ENCODE results near the gene NOS1AP. TPM values are rescaled to one million over a fixed set of nuclear protein-coding genes. Genes with fewer than 3 reads are reported as not detected.

Gene NOS1AP
- total RNA-seq, 1 experiment from 2014 or later = 9.9 TPM

DNA sequence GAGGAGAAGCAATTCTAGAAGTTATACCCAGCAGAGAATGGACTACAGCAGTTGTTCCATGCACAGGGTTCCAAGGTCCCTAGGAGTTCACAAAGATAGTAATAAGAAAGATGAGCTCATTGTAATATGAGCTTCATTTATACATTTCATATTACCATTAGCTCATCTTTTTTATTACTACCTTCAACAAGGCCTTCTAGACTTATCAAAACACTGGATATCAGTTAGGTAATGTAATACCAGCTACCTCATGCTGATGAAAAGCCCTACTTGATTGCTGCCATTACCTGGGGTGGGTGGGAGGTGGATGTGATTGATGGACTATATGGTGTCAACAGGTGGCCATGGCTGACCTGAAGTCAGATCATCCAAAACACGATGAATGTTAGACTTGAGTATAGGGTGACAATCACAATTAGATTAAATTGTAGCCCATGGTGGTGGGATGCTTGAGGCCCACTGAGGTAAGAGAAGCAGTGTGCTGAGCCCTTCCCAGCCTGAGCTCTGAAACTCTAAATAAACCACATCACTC lies 273.0 kb downstream of the NOS1AP start:
- peaks cover 9% of the 10 kb centered on the region for H3K4me1 Mint-ChIP-seq (ENCODE audit: low read depth, unreplicated experiment)
- H3K27me3 Mint-ChIP-seq (ENCODE audit: unreplicated experiment) = no peaks in the 10 kb centered on the region
- H3K4me3 Mint-ChIP-seq (ENCODE audit: low read depth, unreplicated experiment) = no peak overlapping the region
- TF ChIP-seq, protein P1, sequence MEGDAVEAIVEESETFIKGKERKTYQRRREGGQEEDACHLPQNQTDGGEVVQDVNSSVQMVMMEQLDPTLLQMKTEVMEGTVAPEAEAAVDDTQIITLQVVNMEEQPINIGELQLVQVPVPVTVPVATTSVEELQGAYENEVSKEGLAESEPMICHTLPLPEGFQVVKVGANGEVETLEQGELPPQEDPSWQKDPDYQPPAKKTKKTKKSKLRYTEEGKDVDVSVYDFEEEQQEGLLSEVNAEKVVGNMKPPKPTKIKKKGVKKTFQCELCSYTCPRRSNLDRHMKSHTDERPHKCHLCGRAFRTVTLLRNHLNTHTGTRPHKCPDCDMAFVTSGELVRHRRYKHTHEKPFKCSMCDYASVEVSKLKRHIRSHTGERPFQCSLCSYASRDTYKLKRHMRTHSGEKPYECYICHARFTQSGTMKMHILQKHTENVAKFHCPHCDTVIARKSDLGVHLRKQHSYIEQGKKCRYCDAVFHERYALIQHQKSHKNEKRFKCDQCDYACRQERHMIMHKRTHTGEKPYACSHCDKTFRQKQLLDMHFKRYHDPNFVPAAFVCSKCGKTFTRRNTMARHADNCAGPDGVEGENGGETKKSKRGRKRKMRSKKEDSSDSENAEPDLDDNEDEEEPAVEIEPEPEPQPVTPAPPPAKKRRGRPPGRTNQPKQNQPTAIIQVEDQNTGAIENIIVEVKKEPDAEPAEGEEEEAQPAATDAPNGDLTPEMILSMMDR (IDR thresholded peaks at IDR 0.05; ENCODE audit: unreplicated experiment) = no peak
- H3K9me3 Mint-ChIP-seq (ENCODE audit: low read depth, unreplicated experiment) = no peaks in the 10 kb centered on the region
- intact Hi-C loops (cut with micrococcal nuclease; ENCODE audit: unreplicated experiment) = no loop called here
- no peak overlapping the region for H3K27ac Mint-ChIP-seq (ENCODE audit: unreplicated experiment)
- no peak for DNase-seq
- H3K36me3 Mint-ChIP-seq (ENCODE audit: insufficient read depth, unreplicated experiment) = no peaks in the 10 kb centered on the region
- no TSS peak for BruUV-seq (replicated peaks)
- CTCF ChIA-PET = no interaction called here

DNA sequence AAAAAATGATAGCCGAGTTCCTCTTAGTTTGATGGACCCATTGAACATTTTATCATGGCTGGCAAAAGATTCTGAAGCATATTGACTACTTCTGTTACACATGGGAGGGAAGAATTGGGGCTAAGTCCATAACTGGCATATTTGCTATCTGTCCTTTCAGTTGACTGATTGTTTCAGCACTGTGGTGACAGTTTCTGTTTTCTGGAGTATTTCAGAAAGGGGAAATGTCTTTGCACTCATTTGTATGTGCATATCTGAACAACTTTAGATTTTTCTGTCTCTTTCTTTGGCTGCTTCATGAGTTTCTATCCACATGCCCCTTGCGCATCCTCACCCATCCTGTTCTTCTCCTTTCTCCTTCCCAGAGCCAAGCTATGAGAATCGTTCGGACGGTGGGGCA lies 274.0 kb downstream of the NOS1AP start:
- no peak for DNase-seq
- no peaks in the 10 kb centered on the region for H3K27me3 Mint-ChIP-seq (ENCODE audit: unreplicated experiment)
- H3K4me3 Mint-ChIP-seq (ENCODE audit: low read depth, unreplicated experiment) = no peak overlapping the region
- H3K36me3 Mint-ChIP-seq (ENCODE audit: insufficient read depth, unreplicated experiment) = no peaks in the 10 kb centered on the region
- H3K4me1 Mint-ChIP-seq (ENCODE audit: low read depth, unreplicated experiment) = peaks cover 18% of the 10 kb centered on the region
- intact Hi-C loops (cut with micrococcal nuclease; ENCODE audit: unreplicated experiment) = no loop called here
- TF ChIP-seq, protein P1 (IDR thresholded peaks at IDR 0.05; ENCODE audit: unreplicated experiment) = no peak
- CTCF ChIA-PET = no interaction called here
- H3K27ac Mint-ChIP-seq (ENCODE audit: unreplicated experiment) = no peak overlapping the region
- no peaks in the 10 kb centered on the region for H3K9me3 Mint-ChIP-seq (ENCODE audit: low read depth, unreplicated experiment)
- BruUV-seq (replicated peaks) = no TSS peak

DNA sequence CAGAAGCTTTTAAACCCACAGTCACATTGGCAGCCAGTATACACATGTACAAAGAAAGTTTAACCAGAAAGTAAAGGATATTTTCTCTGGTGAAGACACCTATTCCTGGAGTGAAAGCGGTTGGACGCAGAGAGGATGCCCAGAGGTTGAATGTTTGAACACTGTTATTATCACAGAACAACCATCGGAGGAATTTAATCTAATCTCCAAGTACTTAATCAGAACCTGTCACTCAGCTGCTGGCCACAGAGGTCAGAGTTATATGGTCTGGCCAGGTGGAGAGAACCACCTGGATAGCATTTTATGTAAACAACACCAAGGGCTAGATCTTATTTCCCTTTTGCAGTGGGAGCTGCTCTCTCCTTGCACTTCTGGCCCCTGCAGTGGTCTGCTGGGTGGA lies 277.8 kb downstream of the NOS1AP start:
- BruUV-seq (replicated peaks) = no TSS peak
- H3K27ac Mint-ChIP-seq (ENCODE audit: unreplicated experiment) = no peak overlapping the region
- intact Hi-C loops (cut with micrococcal nuclease; ENCODE audit: unreplicated experiment) = loop anchor here (2.0 to 5.0 kb wide), 2 partner anchors 60 to 290 kb away; no protein-coding TSS in a partner anchor
- no peaks in the 10 kb centered on the region for H3K36me3 Mint-ChIP-seq (ENCODE audit: insufficient read depth, unreplicated experiment)
- H3K9me3 Mint-ChIP-seq (ENCODE audit: low read depth, unreplicated experiment) = no peaks in the 10 kb centered on the region
- DNase-seq = peak; percentile 13
- CTCF ChIA-PET = interaction anchor here (0.7 to 1.4 kb wide), 3 partner anchors 9 to 43 kb away, joined by 4 read pairs; no protein-coding TSS in a partner anchor
- no peak overlapping the region for H3K4me3 Mint-ChIP-seq (ENCODE audit: low read depth, unreplicated experiment)
- H3K27me3 Mint-ChIP-seq (ENCODE audit: unreplicated experiment) = no peaks in the 10 kb centered on the region
- H3K4me1 Mint-ChIP-seq (ENCODE audit: low read depth, unreplicated experiment) = peaks cover 51% of the 10 kb centered on the region
- TF ChIP-seq, protein P1 (IDR thresholded peaks at IDR 0.05; ENCODE audit: unreplicated experiment) = no peak

DNA sequence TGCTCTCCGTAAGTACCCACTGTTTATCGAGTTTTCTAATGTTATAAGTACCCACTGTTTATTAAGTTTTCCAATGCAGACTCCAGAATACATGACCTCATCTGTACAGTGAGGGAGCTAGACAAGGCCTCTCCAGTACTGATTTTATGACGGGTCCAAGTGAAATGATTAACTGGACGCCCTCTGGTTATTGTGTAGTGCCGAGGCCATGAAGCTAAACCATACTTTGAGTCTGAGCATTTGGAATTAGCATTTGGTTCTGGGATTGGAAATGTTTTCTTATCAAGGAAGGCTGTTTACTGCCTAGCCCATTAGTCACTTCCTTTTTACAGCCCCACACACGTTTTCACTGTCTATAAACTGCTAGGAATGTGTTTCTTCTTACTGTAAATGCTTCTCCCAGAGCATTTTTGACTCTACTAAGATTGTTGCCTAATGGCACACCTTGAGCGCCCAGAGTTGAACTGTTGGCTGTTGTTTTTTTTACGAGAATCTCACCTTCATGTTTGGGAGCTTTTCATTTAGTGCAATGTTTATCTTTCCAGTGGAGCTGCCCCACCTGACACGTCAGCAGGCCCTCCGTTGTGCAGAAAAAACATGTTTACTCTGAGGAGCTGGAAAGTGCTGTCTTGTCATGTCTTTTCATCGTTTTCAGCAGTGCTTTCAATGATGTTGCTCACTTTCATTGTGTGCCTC lies 280.3 kb downstream of the NOS1AP start:
- H3K36me3 Mint-ChIP-seq (ENCODE audit: insufficient read depth, unreplicated experiment) = peaks cover 5% of the 10 kb centered on the region
- H3K4me3 Mint-ChIP-seq (ENCODE audit: low read depth, unreplicated experiment) = peak overlapping the region; percentile 7
- TF ChIP-seq, protein P1 (IDR thresholded peaks at IDR 0.05; ENCODE audit: unreplicated experiment) = no peak
- no peaks in the 10 kb centered on the region for H3K27me3 Mint-ChIP-seq (ENCODE audit: unreplicated experiment)
- H3K9me3 Mint-ChIP-seq (ENCODE audit: low read depth, unreplicated experiment) = no peaks in the 10 kb centered on the region
- H3K4me1 Mint-ChIP-seq (ENCODE audit: low read depth, unreplicated experiment) = peaks cover 51% of the 10 kb centered on the region
- intact Hi-C loops (cut with micrococcal nuclease; ENCODE audit: unreplicated experiment) = loop anchor here (5.0 to 10.0 kb wide), 2 partner anchors 62 to 155 kb away; no protein-coding TSS in a partner anchor
- DNase-seq = peak; percentile 17
- no TSS peak for BruUV-seq (replicated peaks)
- peak overlapping the region; percentile 45 for H3K27ac Mint-ChIP-seq (ENCODE audit: unreplicated experiment)
- CTCF ChIA-PET = interaction anchor here (0.7 to 1.0 kb wide), 2 partner anchors 31 to 294 kb away, joined by 3 read pairs; partner anchors contain the start of gene C1orf226

All from Calu3 (cell line).